Measurements from ENCODE around the gene RWDD3.

The RWDD3 gene

GRCh38 chr1:95233737-95234500 lies at the start of gene RWDD3:
TSS of gene RWDD3 (plus strand) at chr1:95234210. CDS start at chr1:95234231, 21 bp downstream.
- no peaks in the 10 kb centered on the region for H4K20me1 ChIP-seq (ENCODE audit: low read depth, low read length)
- H3K9me3 ChIP-seq (ENCODE audit: insufficient read depth, low read length), result no peaks in the 10 kb centered on the region
- H3K4me3 ChIP-seq (ENCODE audit: insufficient read depth, low read length, poor library complexity, severe bottlenecking), result peak within 1 kb of the TSS; percentile 87
- no peaks in the 10 kb centered on the region for H3K27me3 ChIP-seq (ENCODE audit: low read length)
- H3K4me2 ChIP-seq (ENCODE audit: low read depth, low read length, poor library complexity, severe bottlenecking), result peak within 1 kb of the TSS; percentile 90
- H3K79me2 ChIP-seq (ENCODE audit: insufficient read depth, low read length), result 0 out of 2 replicates have a peak, but pooled peaks cover 4% of the 10 kb centered on the region
- H3K36me3 ChIP-seq (ENCODE audit: low read length), result no peaks in the 10 kb centered on the region
- TF ChIP-seq EZH2phosphoT487 (conservative IDR thresholded peaks at IDR 0.05; ENCODE audit: low read length) (no peak), CTCF (IDR thresholded peaks at IDR 0.05; ENCODE audit: insufficient read depth, low read length, poor library complexity, severe bottlenecking) (peak; percentile 74)
- peak within 1 kb of the TSS; percentile 21; the same call in 1 of the 2 replicates for H3K27ac ChIP-seq (ENCODE audit: low read depth, low read length)
- H3F3A ChIP-seq (ENCODE audit: insufficient read depth), result no peaks in the 10 kb centered on the region
- peak within 1 kb of the TSS; percentile 71 for H3K9ac ChIP-seq (ENCODE audit: low read length)
- peak within 1 kb of the TSS; percentile 100 for H2AFZ ChIP-seq (ENCODE audit: low read depth, low read length, severe bottlenecking)
- H3K9me2 ChIP-seq (replicated peaks; ENCODE audit: insufficient read depth, low read length), result no peaks in the 10 kb centered on the region

- TF ChIP-seq EZH2phosphoT487 (conservative IDR thresholded peaks at IDR 0.05; ENCODE audit: low read length) (no peak), CTCF (IDR thresholded peaks at IDR 0.05; ENCODE audit: insufficient read depth, low read length, poor library complexity, severe bottlenecking) (no peak)
- H3K27me3 ChIP-seq (ENCODE audit: low read length), result no peaks in the 10 kb centered on the region
- H4K20me1 ChIP-seq (ENCODE audit: low read depth, low read length), result no peaks in the 10 kb centered on the region
- no peak overlapping the region for H2AFZ ChIP-seq (ENCODE audit: low read depth, low read length, severe bottlenecking)
- H3K4me3 ChIP-seq (ENCODE audit: insufficient read depth, low read length, poor library complexity, severe bottlenecking), result no peak overlapping the region
- no peaks in the 10 kb centered on the region for H3K9me3 ChIP-seq (ENCODE audit: insufficient read depth, low read length)
- no peaks in the 10 kb centered on the region for H3K36me3 ChIP-seq (ENCODE audit: low read length)
- no peak overlapping the region for H3K9ac ChIP-seq (ENCODE audit: low read length)
- no peak overlapping the region for H3K4me2 ChIP-seq (ENCODE audit: low read depth, low read length, poor library complexity, severe bottlenecking)
- no peaks in the 10 kb centered on the region for H3K79me2 ChIP-seq (ENCODE audit: insufficient read depth, low read length)
- H3K27ac ChIP-seq (ENCODE audit: low read depth, low read length), result no peak overlapping the region
- H3K9me2 ChIP-seq (replicated peaks; ENCODE audit: insufficient read depth, low read length), result no peaks in the 10 kb centered on the region
- H3F3A ChIP-seq (ENCODE audit: insufficient read depth), result no peaks in the 10 kb centered on the region
Observed at GRCh38 chr1:95186149-95186548, 47.9 kb upstream of the RWDD3 start.

GRCh38 chr1:95193591-95193990 lies 40.4 kb upstream of the RWDD3 start:
- no peak overlapping the region for H3K4me3 ChIP-seq (ENCODE audit: insufficient read depth, low read length, poor library complexity, severe bottlenecking)
- no peaks in the 10 kb centered on the region for H3K79me2 ChIP-seq (ENCODE audit: insufficient read depth, low read length)
- H3K9ac ChIP-seq (ENCODE audit: low read length), result no peak overlapping the region
- H3K36me3 ChIP-seq (ENCODE audit: low read length), result no peaks in the 10 kb centered on the region
- no peak overlapping the region for H3K27ac ChIP-seq (ENCODE audit: low read depth, low read length)
- H3F3A ChIP-seq (ENCODE audit: insufficient read depth), result no peaks in the 10 kb centered on the region
- TF ChIP-seq CTCF (IDR thresholded peaks at IDR 0.05; ENCODE audit: insufficient read depth, low read length, poor library complexity, severe bottlenecking), result no peak
- no peak for TF ChIP-seq EZH2phosphoT487 (conservative IDR thresholded peaks at IDR 0.05; ENCODE audit: low read length)
- H3K9me2 ChIP-seq (replicated peaks; ENCODE audit: insufficient read depth, low read length), result no peaks in the 10 kb centered on the region
- no peak overlapping the region for H3K4me2 ChIP-seq (ENCODE audit: low read depth, low read length, poor library complexity, severe bottlenecking)
- H3K27me3 ChIP-seq (ENCODE audit: low read length), result no peaks in the 10 kb centered on the region
- no peaks in the 10 kb centered on the region for H3K9me3 ChIP-seq (ENCODE audit: insufficient read depth, low read length)
- no peak overlapping the region for H2AFZ ChIP-seq (ENCODE audit: low read depth, low read length, severe bottlenecking)
- no peaks in the 10 kb centered on the region for H4K20me1 ChIP-seq (ENCODE audit: low read depth, low read length)

All from SU-DHL-6 (cell line).